ENCODE data around the gene CREB5. TPM values are rescaled to one million over a fixed set of nuclear protein-coding genes. Genes with fewer than 3 reads are reported as not detected.
"Not testable (repeated sequence)": the region's sequence is repeated elsewhere in the genome, so short reads cannot be mapped to it uniquely, and the experiment has no call there.

CREB5 gene
- total and polyA plus RNA-seq, 9 donors, result 16.0 to 46.2 (median 28.5) TPM

DNA sequence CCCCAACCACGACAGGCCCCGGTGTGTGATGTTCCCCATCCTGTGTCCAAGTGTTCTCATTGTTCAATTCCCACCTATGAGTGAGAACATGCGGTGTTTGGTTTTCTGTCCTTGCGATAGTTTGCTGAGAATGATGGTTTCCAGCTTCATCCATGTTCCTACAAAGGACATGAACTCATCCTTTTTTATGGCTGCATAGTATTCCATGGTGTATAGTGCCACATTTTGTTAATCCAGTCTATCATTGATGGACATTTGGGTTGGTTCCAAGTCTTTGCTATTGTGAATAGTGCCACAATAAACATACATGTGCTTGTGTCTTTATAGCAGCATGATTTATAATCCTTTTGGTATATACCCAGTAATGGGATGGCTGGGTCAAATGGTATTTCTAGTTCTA lies 10.8 kb upstream of the CREB5 start:
- not testable (repeated sequence) for H3K4me3 ChIP-seq (ENCODE audit: low read length); DNase-seq; H3K4me1 ChIP-seq (ENCODE audit: control insufficient read depth, insufficient read depth, low read length); H3K36me3 ChIP-seq (ENCODE audit: control insufficient read depth, insufficient read depth, low read length); H3K27ac ChIP-seq (ENCODE audit: low read length); H3K9me3 ChIP-seq (replicated peaks; ENCODE audit: control insufficient read depth, low read depth, low read length); H3K27me3 ChIP-seq (ENCODE audit: control insufficient read depth, insufficient read depth, low read length)
- no CpG with 5 or more reads among the region's 4 CpGs for WGBS (ENCODE audit: insufficient coverage)

DNA sequence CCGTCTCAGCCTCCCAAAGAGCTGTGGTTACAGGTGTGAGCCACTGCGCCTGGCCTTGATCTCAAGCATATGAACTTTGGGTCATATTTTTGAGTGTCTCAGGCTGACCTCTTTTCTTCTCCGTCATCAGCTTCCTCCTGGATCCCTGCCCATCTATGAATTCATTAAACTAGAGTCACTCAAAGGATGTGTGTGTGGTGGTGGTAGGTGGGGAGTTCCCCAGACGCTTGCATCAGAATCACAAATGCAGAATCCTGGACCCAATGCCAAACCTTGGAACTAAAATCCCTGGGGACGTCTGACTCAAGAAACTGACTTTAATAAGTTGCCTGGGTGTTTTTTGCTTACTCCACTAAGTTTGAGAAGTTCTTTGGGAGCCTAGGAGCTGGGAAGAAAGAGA lies 6.7 kb upstream of the CREB5 start:
- no peaks in the 10 kb centered on the region for H3K36me3 ChIP-seq (ENCODE audit: control insufficient read depth, insufficient read depth, low read length)
- no peak overlapping the region for H3K4me3 ChIP-seq (ENCODE audit: low read length)
- H3K9me3 ChIP-seq (replicated peaks; ENCODE audit: control insufficient read depth, low read depth, low read length), result no peaks in the 10 kb centered on the region
- H3K27me3 ChIP-seq (ENCODE audit: control insufficient read depth, insufficient read depth, low read length), result peaks cover 5% of the 10 kb centered on the region
- no peak overlapping the region for H3K27ac ChIP-seq (ENCODE audit: low read length)
- peak; percentile 56 for DNase-seq
- 100% methylated on average over 1 of the region's 5 CpGs for WGBS (ENCODE audit: insufficient coverage)
- peaks cover 17% of the 10 kb centered on the region for H3K4me1 ChIP-seq (ENCODE audit: control insufficient read depth, insufficient read depth, low read length)

DNA sequence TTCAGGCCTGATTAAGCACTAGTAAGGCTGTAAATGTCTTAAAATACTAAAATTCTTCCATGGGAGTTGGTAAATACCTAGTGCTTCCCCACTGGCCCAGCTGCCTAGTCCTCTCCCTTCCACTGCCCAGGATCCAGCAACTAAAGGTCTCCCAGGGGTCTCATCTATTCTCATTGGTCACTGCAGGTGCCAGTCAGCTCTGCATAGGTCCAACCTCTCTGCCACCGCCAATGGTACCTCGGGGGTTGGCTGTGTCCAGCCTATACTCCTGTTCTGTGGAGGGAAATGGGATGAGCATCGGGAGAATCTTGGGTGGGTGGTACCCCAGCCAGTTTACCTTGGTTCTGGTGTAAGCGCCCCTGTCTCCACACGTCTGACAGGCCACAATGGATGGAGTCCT lies 6.1 kb upstream of the CREB5 start:
- Histone ChIP-seq H3K36me3 (ENCODE audit: control insufficient read depth, insufficient read depth, low read length) (no peaks in the 10 kb centered on the region), H3K4me1 (ENCODE audit: control insufficient read depth, insufficient read depth, low read length) (peaks cover 19% of the 10 kb centered on the region), H3K4me3 (ENCODE audit: low read length) (no peak overlapping the region), H3K27ac (ENCODE audit: low read length) (no peak overlapping the region), H3K9me3 (replicated peaks; ENCODE audit: control insufficient read depth, low read depth, low read length) (no peaks in the 10 kb centered on the region), H3K27me3 (ENCODE audit: control insufficient read depth, insufficient read depth, low read length) (peaks cover 5% of the 10 kb centered on the region)
- WGBS (ENCODE audit: insufficient coverage), result 83% methylated on average over 5 of the region's 5 CpGs
- no peak for DNase-seq

GRCh38 chr7:28407651-28408050 lies 4.7 kb upstream of the CREB5 start:
- Histone ChIP-seq H3K4me3 (ENCODE audit: low read length) (no peak overlapping the region), H3K36me3 (ENCODE audit: control insufficient read depth, insufficient read depth, low read length) (no peaks in the 10 kb centered on the region), H3K4me1 (ENCODE audit: control insufficient read depth, insufficient read depth, low read length) (peaks cover 19% of the 10 kb centered on the region), H3K27ac (ENCODE audit: low read length) (peak overlapping the region; percentile 84), H3K27me3 (ENCODE audit: control insufficient read depth, insufficient read depth, low read length) (peaks cover 5% of the 10 kb centered on the region), H3K9me3 (replicated peaks; ENCODE audit: control insufficient read depth, low read depth, low read length) (no peaks in the 10 kb centered on the region)
- 75% methylated on average over 1 of the region's 2 CpGs for WGBS (ENCODE audit: insufficient coverage)
- peak; percentile 78 for DNase-seq

DNA sequence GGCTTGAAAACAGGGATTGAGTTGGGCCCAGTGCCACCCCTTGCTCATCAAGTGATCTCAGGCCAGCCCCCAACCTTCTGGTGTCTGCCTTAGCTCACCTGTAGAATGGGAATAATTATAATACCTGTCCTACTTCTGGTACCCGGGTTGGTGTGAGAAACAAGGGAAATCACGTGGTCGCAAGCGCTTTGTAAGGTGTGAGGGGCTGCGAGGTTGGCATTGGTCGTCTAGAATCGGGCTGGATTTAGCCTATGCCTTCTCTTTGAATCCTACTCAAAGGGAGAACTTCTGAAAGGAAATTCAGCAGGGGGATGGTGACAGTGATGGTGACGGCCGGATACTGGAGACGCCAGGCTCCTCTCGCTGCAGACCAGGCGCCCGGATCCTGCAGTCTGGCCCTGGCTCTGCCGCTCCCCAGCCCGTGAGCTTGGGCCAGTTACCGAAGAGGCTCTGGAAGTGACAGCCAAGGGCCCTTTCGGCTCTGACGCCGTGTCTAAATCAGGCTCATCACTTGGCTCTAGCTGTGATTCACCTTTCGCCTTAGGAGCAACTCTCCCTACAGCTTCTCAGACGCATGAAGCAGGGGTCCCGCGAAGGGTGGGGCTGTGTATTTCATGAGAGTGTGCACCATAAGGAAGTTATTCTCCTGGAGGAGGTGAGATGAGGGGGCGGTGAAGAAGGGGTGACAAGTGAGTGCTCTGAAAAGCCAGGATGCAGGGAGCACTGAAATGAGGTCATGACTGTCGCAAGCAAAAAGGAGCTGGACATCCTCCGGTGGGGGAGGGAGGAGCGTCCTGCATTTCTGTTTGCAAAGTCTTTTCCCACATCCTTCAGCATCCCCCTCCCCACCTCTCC lies 4.0 kb upstream of the CREB5 start:
- WGBS (ENCODE audit: insufficient coverage), result 15% methylated on average over 7 of the region's 27 CpGs
- Histone ChIP-seq H3K4me3 (ENCODE audit: low read length) (peak overlapping the region; percentile 35), H3K36me3 (ENCODE audit: control insufficient read depth, insufficient read depth, low read length) (no peaks in the 10 kb centered on the region), H3K27ac (ENCODE audit: low read length) (peak overlapping the region; percentile 84), H3K9me3 (replicated peaks; ENCODE audit: control insufficient read depth, low read depth, low read length) (no peaks in the 10 kb centered on the region), H3K4me1 (ENCODE audit: control insufficient read depth, insufficient read depth, low read length) (peaks cover 19% of the 10 kb centered on the region), H3K27me3 (ENCODE audit: control insufficient read depth, insufficient read depth, low read length) (peaks cover 5% of the 10 kb centered on the region)
- no peak for DNase-seq

GRCh38 chr7:28408960-28409715 lies 3.2 kb upstream of the CREB5 start:
- peak; percentile 98 for DNase-seq
- Histone ChIP-seq H3K27me3 (ENCODE audit: control insufficient read depth, insufficient read depth, low read length) (peaks cover 5% of the 10 kb centered on the region), H3K4me1 (ENCODE audit: control insufficient read depth, insufficient read depth, low read length) (peaks cover 19% of the 10 kb centered on the region), H3K36me3 (ENCODE audit: control insufficient read depth, insufficient read depth, low read length) (no peaks in the 10 kb centered on the region), H3K27ac (ENCODE audit: low read length) (peak overlapping the region; percentile 98), H3K9me3 (replicated peaks; ENCODE audit: control insufficient read depth, low read depth, low read length) (no peaks in the 10 kb centered on the region), H3K4me3 (ENCODE audit: low read length) (peak overlapping the region; percentile 84)
- under 1% methylated on average over 31 of the region's 51 CpGs for WGBS (ENCODE audit: insufficient coverage)

DNA sequence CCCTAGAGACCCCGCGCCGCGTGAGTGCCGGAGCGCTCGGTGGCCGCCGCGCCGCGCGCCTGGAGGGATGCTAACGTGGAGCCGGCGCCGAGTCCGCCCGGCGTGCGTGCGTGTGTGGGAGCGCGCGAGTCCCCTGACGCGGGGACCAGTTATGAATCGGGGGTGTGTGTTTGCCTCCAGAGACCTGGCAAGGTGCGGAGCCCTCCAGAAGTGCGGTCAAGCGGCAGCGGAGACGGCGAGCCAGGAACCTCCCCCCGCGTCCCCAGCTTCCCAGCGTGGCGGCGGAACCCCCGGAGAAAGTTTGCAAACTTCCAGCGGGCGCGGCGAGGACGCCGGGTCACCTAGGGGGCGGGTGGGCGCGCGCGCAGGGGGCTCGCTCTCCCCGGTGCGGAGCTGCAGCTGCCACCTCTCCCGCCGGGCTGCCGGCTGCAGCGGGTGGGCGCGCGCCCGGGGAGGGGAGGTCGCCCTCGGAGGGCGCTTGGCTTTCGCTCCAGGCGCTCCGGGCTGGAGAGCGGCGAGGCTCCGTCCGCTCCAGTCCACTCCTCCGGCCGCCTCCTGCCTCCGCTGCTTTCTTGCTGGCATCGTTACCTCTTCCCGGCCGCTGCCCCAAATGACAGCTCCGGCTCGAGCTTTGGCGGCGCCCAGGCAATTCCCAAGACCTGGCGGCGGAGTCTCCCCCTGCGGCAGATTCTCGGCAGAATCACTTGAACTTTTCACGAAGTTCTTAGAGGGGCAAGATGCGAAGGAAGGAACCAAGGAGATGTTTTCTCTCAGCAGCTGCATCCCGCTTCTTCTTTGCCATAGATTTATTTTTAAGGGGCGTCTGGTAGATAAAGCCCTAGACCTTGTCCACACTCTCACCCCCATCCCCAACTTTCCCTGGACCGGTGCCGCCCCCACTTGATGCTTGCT lies 2.3 kb upstream of the CREB5 start:
- H3K27ac ChIP-seq (ENCODE audit: low read length), result peak overlapping the region; percentile 98
- peak; percentile 62 for DNase-seq
- peak overlapping the region; percentile 84 for H3K4me3 ChIP-seq (ENCODE audit: low read length)
- H3K9me3 ChIP-seq (replicated peaks; ENCODE audit: control insufficient read depth, low read depth, low read length), result no peaks in the 10 kb centered on the region
- peaks cover 19% of the 10 kb centered on the region for H3K4me1 ChIP-seq (ENCODE audit: control insufficient read depth, insufficient read depth, low read length)
- H3K27me3 ChIP-seq (ENCODE audit: control insufficient read depth, insufficient read depth, low read length), result peaks cover 5% of the 10 kb centered on the region
- under 1% methylated on average over 86 of the region's 92 CpGs for WGBS (ENCODE audit: insufficient coverage)
- no peaks in the 10 kb centered on the region for H3K36me3 ChIP-seq (ENCODE audit: control insufficient read depth, insufficient read depth, low read length)

GRCh38 chr7:28410628-28411531 lies 1.4 kb upstream of the CREB5 start:
- peaks cover 19% of the 10 kb centered on the region for H3K4me1 ChIP-seq (ENCODE audit: control insufficient read depth, insufficient read depth, low read length)
- WGBS (ENCODE audit: insufficient coverage), result 0% methylated on average over 5 of the region's 28 CpGs

GRCh38 chr7:28413011-28413410 lies 693 bp downstream of the CREB5 start:
- DNase-seq, result no peak
- Histone ChIP-seq H3K27ac (ENCODE audit: low read length) (no peak overlapping the region), H3K4me1 (ENCODE audit: control insufficient read depth, insufficient read depth, low read length) (peaks cover 19% of the 10 kb centered on the region), H3K4me3 (ENCODE audit: low read length) (no peak overlapping the region), H3K27me3 (ENCODE audit: control insufficient read depth, insufficient read depth, low read length) (peaks cover 5% of the 10 kb centered on the region), H3K36me3 (ENCODE audit: control insufficient read depth, insufficient read depth, low read length) (no peaks in the 10 kb centered on the region), H3K9me3 (replicated peaks; ENCODE audit: control insufficient read depth, low read depth, low read length) (no peaks in the 10 kb centered on the region)
- WGBS (ENCODE audit: insufficient coverage), result no CpG with 5 or more reads among the region's 1 CpG

More at GRCh38 chr7:28410628-28411531, 1.4 kb upstream of the CREB5 start:
- peak; percentile 77 for DNase-seq
- no peaks in the 10 kb centered on the region for H3K9me3 ChIP-seq (replicated peaks; ENCODE audit: control insufficient read depth, low read depth, low read length)
- H3K4me3 ChIP-seq (ENCODE audit: low read length), result peak overlapping the region; percentile 84
- H3K27ac ChIP-seq (ENCODE audit: low read length), result peak overlapping the region; percentile 32
- H3K27me3 ChIP-seq (ENCODE audit: control insufficient read depth, insufficient read depth, low read length), result peaks cover 5% of the 10 kb centered on the region
- no peaks in the 10 kb centered on the region for H3K36me3 ChIP-seq (ENCODE audit: control insufficient read depth, insufficient read depth, low read length)

Data from muscle of leg (tissue), 11 donors.